ENCODE measurements around the gene PLPP1.
A peak's percentile ranks its signal among the peaks of the same experiment; 100 is the strongest.

PLPP1 gene

DNA sequence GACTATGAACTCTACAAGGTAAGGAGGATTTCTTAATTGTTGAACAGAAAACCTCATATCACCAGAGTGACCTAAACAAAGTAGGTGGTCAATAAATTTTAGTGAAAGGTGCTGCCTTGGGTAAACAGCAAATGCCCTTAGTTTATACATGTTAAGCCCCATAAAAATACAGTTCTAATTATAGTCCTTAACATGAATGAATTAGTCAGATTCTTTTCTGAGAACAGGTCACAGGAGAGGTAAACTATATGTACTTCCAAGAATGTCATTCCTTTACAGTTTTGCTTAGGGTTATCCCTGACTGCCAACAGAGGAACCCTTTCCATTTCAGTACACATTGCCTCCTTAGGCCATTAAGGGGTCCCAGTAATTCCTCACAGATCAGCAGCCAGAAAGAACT is 64.9 kb downstream of the PLPP1 start:
- TF ChIP-seq POLR2A (IDR thresholded peaks at IDR 0.05; ENCODE audit: low read depth, low read length) = no peak
- DNase-seq (ENCODE audit: insufficient read length, low spot score) (no peak), FAIRE-seq (no peak)

DNA sequence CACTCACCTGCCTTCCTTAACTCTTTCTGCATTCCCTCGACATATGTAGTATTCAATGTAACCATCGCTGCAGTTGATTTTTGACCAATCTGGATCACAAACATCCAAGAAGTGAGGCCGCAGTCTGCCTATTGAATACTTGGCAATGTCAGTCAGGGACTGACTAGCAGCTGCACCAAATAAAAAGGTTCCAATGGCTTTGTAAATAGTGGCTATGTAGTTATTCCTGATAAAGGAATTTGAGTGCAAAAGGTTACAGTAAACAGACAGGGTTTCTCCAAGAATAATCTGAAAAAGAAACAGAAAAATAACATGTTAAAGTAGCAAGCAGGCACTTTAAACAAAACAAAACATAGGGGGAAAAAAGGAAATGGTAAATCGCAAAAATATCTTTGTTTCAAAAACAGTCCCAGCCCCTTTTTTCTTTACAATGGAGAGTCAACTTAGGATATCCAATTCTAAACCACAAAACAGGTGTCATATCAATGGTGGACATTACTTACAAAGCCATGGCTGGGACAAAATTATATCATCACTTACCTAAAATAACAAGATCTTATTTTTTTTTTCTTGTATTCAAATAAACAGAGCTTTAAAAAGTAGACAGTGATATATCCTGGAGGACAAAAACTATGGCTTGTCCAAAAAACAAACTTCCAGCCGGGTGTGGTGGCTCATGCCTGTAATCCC is 66.8 kb downstream of the PLPP1 start:
- no peak for FAIRE-seq
- TF ChIP-seq POLR2A (IDR thresholded peaks at IDR 0.05; ENCODE audit: low read depth, low read length) = no peak
- no peak for DNase-seq (ENCODE audit: insufficient read length, low spot score)

DNA sequence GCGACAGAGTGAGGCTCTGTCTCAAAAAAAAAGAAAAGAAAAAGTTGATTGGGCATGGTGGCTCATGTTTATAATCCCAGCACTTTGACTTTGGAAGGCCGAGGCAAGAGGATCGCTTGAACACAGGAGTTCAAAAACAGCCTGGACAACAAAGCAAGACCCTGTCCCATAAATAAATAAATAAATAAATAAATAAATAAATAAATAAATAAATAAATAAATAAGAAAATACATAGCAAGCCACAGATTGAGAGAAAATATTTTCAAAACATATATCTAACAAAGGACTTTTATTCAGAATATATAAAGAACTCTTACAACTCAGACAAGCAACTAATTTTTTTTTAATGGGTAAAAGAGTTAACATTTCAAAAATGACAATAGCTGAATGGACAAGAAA is 71.2 kb downstream of the PLPP1 start:
- no peak for FAIRE-seq
- TF ChIP-seq POLR2A (IDR thresholded peaks at IDR 0.05; ENCODE audit: low read depth, low read length) = no peak
- no peak for DNase-seq (ENCODE audit: insufficient read length, low spot score)

DNA sequence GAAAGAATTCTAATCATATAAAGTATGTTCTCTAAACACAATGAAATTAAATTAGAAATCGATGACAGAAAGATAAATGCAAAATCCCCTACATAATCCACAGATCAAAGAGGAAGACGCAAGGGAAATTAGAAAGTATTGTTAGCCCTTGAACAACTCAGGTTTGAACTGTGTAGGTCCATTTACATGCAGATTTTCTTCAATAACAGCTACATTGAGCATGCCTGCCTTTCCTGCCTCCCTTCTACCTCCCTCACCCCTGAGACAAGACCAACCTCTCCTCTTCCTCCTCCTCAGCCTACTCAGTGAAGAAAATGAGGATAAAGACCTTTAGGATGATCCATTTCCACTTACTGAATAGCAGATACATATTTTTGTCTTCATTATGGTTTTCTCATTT is 75.2 kb downstream of the PLPP1 start:
- DNase-seq (ENCODE audit: insufficient read length, low spot score) (no peak), FAIRE-seq (no peak)
- TF ChIP-seq POLR2A (IDR thresholded peaks at IDR 0.05; ENCODE audit: low read depth, low read length) = no peak

DNA sequence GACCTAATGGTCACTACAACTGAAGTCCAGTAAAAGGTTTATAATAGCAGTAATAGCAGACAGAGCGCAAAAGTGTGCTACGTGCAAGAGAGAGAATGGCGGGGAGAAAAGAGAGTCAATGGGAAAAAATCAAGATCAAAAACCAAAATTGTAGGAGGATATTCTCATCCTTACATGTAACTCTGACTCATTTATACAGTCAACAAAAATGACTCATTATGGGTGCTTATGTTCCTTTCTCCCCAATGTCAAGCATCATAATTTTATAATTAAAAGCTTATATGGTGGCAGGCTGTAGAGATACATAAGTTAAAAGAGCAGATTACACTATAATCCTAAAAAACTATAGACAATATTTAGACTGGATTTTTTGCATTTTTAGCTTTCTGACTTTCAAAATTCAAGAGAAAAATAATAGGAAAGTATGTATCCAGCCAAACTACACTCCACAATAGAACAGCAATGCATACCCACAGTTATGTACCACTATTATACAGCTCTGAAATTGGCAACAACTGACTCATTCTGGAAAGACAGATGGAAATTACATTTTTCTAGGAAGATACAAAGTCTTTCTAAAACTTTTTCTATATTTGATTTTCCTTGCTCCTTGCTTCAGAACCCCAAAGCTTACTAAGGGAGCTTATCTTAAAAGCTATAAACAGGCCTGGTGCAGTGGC is 78.4 kb downstream of the PLPP1 start:
- no peak for TF ChIP-seq POLR2A (IDR thresholded peaks at IDR 0.05; ENCODE audit: low read depth, low read length)
- FAIRE-seq (peak; percentile 68), DNase-seq (ENCODE audit: insufficient read length, low spot score) (peak; percentile 23)

DNA sequence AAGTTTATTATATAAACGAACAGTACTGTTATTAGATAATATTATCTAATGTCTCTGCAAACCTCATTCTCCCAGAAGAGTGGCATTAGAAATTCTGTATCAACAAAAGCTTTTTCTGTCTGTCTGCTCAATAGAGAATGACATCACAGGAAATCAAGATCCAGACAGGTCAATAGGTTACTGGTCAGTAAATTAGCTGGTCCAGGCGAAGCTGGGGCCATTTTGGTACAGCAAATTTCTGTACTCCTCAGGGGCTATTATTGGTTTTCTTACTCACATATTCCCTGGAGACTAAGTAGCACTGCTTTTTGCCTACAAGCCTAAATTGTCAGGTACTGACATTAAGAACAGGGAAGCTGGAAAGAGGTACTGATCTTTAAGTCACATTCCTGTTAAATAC is 80.5 kb downstream of the PLPP1 start:
- no peak for TF ChIP-seq POLR2A (IDR thresholded peaks at IDR 0.05; ENCODE audit: low read depth, low read length)
- DNase-seq (ENCODE audit: insufficient read length, low spot score) = no peak
- no peak for FAIRE-seq

DNA sequence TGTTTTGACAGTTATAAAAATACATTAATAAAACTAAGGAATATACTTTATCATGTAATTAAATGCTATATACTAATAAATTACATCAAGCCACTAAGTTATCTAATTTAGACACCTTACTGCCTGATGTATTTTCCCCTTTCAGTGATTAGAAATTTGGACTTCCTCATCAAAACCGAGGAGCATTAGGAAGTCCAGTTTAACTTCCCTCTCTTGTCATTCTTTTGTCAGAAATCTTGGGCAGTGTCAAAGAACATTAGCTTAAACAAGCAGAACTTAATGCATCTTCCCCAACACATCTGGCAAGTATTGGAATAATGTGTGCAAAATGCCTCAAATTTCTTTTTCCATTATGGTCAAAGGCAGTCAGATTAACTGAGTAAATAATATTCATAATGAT is 81.6 kb downstream of the PLPP1 start:
- no peak for FAIRE-seq
- DNase-seq (ENCODE audit: insufficient read length, low spot score) = no peak
- TF ChIP-seq POLR2A (IDR thresholded peaks at IDR 0.05; ENCODE audit: low read depth, low read length) = no peak

DNA sequence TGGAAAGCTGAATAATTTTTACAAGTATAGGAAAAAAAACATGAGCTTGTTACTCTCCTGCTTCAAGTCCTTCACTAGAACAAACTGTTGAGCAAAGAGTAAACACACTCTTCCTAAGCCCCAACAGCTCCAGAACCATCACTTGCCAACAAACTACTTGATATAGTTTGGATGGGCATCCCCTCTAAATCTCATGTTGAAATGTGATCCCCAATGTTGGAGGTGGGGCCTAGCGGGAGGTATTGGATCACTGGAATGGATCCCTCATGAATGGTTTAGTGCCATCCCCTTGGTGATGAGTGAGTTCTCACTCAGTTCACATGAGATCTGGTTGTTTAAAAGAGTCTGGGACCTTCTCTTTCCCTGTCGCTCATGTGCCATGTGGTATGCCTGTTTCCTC is 82.8 kb downstream of the PLPP1 start:
- FAIRE-seq (no peak), DNase-seq (ENCODE audit: insufficient read length, low spot score) (no peak)
- no peak for TF ChIP-seq POLR2A (IDR thresholded peaks at IDR 0.05; ENCODE audit: low read depth, low read length)

DNA sequence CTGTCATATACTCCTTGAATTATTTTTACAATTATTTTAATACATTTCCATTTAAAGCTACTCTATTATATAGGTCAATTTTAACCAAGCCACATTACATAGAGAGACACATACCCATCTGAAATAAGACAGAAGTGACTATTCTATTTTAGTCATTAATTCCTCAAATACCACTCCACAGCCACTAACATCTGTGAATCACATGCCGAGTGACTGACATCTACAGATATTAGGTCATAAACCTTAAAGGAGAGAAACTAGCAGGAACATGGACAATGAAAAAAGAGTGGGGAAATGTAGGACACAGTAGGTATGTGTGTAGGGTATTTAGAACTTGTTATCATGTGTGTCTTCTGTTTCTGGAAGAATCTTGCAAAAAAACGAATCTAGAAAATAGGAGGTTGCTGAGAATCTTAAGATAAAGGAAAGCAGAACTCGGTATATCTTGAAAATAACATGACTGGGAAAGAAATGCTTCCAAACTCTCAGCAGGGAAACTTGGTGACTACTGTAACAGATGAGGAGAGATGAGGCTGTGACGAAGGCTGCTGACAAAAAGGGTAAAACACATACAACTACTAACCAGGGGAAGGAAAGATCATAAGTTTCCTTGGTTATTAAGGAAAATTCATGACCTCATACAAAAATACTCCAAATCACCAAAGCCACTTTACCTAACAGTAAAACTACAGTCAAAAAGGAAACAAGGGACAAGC is 84.6 kb downstream of the PLPP1 start:
- FAIRE-seq (no peak), DNase-seq (ENCODE audit: insufficient read length, low spot score) (no peak)

DNA sequence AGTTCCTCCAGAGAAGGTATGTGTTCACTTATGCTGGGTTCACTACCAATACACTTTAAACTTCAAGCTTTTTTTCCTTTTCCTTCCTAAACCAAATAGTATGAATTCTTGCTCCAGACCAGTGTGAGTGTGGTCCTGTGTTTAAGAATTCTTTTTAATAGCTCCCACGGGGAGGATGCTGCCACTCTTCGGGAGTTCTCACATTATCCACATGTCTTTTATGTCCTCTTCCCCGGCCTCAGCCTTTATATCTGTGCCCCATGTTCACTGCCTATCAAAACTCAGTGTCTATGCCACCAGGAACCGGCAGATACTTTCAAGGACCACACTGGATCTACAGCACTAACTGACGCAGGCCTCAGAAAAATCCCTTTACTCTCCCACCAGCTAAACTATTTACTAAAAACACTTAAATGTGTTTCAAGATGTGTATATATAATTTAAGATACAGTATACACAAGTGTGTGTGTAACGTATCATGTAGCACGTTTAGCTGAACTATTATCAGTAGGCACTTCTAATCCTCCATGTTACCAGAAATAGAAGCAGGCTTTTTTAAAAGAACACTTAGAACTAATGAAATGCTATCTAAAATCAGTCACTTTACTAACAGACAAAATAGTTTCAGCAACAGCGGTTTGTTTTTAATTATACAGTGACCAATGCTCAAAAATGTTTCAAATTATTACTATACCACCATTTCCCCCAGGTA is 88.0 kb downstream of the PLPP1 start:
- FAIRE-seq (no peak), DNase-seq (ENCODE audit: insufficient read length, low spot score) (no peak)
- TF ChIP-seq POLR2A (IDR thresholded peaks at IDR 0.05; ENCODE audit: low read depth, low read length) = no peak

More for the DNA sequence above, 84.6 kb downstream of the PLPP1 start:
- TF ChIP-seq POLR2A (IDR thresholded peaks at IDR 0.05; ENCODE audit: low read depth, low read length) = no peak

DNA sequence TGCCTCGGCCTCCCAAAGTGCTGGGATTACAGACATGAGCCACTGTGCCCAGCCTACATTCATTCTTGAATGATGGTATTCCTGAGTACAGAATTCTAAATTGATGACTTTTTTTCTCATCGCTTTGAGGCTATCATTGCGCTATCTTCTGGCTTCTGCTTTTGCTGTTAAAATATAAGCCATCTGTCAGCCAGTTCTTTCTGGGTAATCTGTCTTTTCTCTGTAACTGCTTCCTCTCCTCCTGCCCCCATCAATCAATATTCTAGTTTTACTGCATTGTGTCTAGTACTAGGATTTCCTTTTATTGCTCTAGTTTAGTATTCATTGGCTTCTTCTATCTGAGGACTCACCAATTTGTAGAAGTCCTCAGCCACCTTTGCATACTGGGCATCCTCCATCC is 89.0 kb downstream of the PLPP1 start:
- TF ChIP-seq POLR2A (IDR thresholded peaks at IDR 0.05; ENCODE audit: low read depth, low read length) = no peak
- FAIRE-seq (no peak), DNase-seq (ENCODE audit: insufficient read length, low spot score) (no peak)

DNA sequence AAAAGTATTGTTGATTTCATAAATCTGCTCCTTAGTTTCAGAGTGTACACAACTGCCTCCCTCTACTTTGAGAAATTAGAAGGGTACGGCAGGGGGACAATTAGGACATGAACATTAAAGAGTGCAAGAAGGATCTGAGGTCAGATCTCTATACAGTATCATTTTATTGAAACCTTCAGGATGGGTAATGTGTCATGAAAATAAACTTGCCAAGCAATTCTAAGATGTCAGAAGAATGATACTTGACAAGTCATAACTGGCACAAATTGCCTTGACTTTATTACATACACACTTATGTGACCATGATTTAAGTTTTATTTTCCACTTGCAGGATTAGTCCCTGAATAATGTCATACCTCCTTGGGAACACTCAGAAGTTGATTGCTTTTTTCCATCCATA is 92.8 kb downstream of the PLPP1 start:
- TF ChIP-seq POLR2A (IDR thresholded peaks at IDR 0.05; ENCODE audit: low read depth, low read length) = no peak
- DNase-seq (ENCODE audit: insufficient read length, low spot score) = no peak
- FAIRE-seq = no peak

DNA sequence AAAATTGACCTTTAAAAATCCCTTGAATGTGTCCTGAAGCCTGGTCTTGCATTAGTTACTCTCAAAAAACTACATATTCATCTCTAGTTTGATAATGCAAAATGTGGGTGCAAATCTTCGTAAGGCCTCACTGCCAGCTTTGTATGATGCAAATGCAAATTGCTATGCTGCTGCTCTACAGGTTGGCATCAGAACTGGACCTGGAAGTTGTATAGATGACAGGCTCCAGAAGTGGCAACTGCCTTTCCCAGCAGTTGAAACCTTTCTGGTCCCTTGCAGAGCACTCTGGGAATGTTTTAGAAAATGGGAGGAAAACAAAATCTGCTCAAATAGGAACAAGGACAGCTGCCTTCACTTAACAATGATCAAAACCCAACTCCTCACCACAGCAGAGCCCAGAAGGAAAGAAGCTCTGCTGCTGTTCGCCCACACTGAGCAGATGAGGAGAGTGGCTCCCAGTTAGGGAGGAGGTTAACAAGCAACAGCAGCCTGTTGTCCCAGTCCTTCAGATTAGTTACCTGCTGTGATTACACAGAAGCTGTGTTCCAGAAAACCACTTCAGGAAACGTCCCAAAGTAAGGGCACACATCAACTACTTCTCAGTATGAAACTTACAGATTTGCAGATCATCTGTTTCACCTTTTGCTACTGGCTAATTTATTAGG is 93.5 kb downstream of the PLPP1 start:
- TF ChIP-seq POLR2A (IDR thresholded peaks at IDR 0.05; ENCODE audit: low read depth, low read length) = no peak
- DNase-seq (ENCODE audit: insufficient read length, low spot score) (no peak), FAIRE-seq (no peak)

Data from H54 (cell line).